ENCODE results near the gene NLRC5.

DNA sequence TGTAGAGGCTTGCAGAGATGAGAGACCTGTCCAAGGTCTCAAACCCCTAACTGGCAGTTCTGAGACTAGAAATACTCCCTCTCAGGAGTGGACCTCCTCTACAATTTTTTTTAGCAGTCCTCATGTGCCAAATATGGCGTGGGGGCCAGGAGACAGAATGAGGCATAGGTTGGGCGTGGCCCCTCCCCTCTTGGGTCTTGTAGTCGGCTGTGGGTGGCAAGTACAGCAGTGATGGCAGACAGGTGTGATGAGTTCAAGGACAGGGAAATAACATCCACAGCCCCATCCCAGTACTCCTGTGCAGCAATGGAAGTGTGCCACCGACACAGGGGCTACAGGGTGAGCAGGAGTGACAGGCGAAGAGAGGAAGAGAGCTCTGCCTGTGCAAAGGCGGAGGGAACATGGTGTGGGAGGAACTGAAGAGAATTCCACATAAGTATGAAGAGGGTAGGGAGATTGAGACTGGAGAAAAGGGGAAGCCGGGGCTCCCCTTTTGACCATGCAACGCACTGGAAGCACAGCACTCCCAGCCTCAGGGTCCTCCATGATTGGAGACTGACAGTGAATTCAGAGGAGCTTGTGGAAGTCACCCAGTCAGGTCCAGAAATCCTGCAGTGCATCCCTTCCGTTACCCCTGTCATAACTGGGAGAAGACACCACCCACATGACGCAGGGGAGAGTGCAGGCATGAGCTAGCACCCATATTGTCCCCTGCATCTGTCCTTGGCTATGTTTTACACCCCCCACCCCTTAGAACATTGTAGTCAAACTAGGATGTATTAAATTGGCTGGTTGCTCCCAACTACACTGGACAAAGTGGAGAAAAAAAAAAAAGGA is 42.4 kb upstream of the NLRC5 start:
- TF ChIP-seq, protein P1, sequence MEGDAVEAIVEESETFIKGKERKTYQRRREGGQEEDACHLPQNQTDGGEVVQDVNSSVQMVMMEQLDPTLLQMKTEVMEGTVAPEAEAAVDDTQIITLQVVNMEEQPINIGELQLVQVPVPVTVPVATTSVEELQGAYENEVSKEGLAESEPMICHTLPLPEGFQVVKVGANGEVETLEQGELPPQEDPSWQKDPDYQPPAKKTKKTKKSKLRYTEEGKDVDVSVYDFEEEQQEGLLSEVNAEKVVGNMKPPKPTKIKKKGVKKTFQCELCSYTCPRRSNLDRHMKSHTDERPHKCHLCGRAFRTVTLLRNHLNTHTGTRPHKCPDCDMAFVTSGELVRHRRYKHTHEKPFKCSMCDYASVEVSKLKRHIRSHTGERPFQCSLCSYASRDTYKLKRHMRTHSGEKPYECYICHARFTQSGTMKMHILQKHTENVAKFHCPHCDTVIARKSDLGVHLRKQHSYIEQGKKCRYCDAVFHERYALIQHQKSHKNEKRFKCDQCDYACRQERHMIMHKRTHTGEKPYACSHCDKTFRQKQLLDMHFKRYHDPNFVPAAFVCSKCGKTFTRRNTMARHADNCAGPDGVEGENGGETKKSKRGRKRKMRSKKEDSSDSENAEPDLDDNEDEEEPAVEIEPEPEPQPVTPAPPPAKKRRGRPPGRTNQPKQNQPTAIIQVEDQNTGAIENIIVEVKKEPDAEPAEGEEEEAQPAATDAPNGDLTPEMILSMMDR (conservative IDR thresholded peaks at IDR 0.05) = no peak
- no peak for TF ChIP-seq EZH2 (IDR thresholded peaks at IDR 0.05; ENCODE audit: low read depth)

Data from PC-9 (cell line).